GM12872 (cell line): ENCODE data around the gene FRY.

ENCODE experiments used
- CTCF ChIP-seq: IDR thresholded peaks from 3 replicates; pipeline ENCODE4 v1.5.1; 2011; ENCODE audit warnings: low read depth, mild to moderate bottlenecking, low read length, moderate library complexity; ENCODE audit not compliant: insufficient read depth

The FRY gene

GRCh38 chr13:32347651-32348050 lies 316.1 kb downstream of the FRY start:
- no peak for TF ChIP-seq CTCF
